Measurements from ENCODE around the gene TCF12.
"Not testable (repeated sequence)": the region's sequence is repeated elsewhere in the genome, so short reads cannot be mapped to it uniquely, and the experiment has no call there.

Gene TCF12

DNA sequence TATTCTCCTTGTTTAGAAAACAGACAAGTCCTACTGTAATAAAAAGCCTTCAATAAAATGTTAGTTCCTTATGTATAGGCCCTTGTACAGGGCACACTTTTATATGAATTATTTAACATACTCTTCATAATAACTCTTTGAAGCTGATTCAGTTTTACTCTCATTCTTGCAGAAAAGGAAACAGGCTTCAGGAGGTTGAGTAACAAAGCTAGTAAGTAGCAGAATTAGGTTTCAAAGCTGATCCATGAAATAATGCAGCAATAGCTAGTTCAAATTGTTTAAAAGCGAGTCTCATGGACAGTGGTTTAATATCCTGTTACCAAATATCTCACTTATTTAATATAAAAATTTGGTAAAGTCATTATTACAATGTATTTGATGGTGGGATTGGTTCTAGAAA is 25.0 kb downstream of the TCF12 start:
- in situ Hi-C loops (cut with HindIII; ENCODE audit: low sequenced_read_pairs) = no loop called here

DNA sequence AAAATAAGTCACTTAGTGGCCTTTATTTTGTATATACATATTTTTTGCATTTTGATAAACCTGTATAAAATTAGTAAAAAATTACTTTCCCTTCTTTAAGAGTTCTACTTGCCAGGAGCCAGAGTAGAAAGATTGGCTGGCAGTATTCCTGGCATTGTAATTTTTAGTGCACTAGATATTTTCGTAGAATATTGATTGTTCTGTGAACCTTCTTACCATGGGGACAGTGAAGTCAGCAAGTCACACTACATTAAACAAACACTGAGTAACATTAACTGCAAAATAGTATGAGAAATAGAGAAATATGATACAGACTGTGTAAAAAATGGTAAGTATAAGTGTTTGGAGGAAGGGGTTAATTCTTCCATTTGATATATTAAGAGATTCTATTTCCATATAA is 26.0 kb downstream of the TCF12 start:
- in situ Hi-C loops (cut with HindIII; ENCODE audit: low sequenced_read_pairs) = no loop called here

DNA sequence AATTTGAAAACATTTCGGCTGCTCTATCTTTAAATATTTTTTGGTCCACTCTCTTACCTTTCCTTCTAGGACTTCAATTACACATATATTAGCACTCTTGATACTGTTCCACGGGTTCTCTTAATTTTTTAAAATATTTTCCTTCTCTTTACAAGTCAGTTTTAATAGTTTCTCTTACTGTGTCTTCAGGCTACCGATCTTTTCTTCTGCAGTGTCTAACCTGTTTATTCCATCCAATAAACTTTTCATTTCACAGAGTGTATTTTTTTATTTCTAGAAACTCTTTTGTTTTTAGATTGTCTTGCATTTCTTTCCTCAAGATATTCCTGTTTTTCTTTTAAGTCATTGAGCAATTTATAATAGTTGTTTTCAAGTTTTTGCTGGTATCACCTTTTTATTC is 27.7 kb downstream of the TCF12 start:
- in situ Hi-C loops (cut with HindIII; ENCODE audit: low sequenced_read_pairs) = loop anchor here (5.0 kb wide), 1 partner anchor 46 kb away; no protein-coding TSS in a partner anchor

DNA sequence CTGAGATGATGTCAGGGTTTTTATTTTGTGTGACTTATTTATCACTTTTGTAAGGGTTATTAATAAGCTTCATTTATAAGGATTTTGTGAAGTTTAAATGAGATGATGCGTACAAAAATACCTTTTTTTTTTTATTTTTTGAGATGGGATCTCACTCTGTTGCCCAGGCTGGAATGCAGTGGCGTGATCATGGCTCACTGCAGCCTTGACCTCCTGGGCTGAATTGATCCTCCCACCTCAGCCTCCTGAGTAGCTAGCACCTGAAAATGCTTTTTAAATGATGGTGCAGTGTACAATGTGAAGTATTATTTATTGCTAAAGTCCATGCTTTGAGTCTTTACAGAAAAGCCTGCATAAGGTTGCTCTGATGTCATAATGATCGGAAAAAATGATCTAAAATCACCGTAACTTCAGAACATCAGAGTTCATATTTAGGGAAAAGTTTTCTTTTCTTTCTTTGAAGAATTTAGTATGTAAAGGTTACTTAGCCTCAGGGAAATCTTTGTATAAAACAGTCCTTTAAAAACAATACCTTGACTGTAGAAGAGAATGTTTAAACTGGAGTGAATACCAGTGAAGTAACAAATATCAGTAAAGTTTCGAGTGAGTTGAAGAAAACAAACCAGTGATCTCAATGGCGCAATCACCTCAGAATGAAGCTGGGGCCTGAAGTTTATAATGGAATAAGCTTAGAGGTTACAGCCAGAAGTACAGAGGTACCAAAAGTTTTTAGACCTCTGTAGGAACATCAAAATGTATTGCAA is 29.7 kb downstream of the TCF12 start:
- in situ Hi-C loops (cut with HindIII; ENCODE audit: low sequenced_read_pairs) = loop anchor here (5.0 kb wide), 1 partner anchor 44 kb away; no protein-coding TSS in a partner anchor

- in situ Hi-C loops (cut with HindIII; ENCODE audit: low sequenced_read_pairs) = loop anchor here (5.0 kb wide), 1 partner anchor 44 kb away; no protein-coding TSS in a partner anchor
Observed at GRCh38 chr15:56948764-56949101, 30.3 kb downstream of the TCF12 start.

DNA sequence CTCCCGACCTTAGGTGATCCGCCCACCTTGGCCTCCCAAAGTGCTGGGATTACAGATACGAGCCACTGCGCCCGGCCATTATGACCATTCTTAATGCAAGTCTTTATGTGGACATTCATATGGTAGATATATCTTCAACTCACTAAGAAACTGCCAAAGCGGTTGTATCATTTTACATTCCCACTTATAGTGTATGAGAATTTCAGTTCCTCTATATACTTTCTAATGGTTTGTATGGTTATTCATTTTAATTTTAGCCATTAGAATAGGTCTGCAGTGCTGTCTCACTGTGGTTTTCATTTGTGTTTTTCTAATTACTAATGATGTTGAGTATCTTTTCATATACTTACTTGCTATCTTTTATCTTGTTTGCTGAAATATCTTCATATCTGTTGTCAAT is 32.5 kb downstream of the TCF12 start:
- in situ Hi-C loops (cut with HindIII; ENCODE audit: low sequenced_read_pairs) = no loop called here

DNA sequence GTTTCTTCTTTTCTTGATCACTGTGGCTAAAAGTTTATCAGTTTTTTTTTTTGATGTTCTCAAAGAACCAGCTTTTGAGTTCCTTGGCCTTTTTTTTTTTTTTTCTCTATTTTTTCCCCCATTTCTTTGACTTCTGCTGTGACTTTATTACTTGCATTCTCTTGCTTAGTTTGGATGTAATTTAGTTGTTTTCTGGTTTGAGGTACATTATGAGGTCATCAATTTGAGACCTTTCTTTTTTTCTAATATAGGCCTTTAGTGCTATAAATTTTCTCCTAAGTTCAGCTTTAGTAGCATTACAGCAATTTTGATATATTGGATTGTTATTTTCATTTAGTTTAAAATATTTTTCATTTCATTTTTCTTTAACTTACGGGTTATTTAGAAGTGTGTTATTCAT is 35.3 kb downstream of the TCF12 start:
- in situ Hi-C loops (cut with HindIII; ENCODE audit: low sequenced_read_pairs) = no loop called here

GRCh38 chr15:56955011-56955410 is 36.6 kb downstream of the TCF12 start:
- in situ Hi-C loops (cut with HindIII; ENCODE audit: low sequenced_read_pairs) = not testable (repeated sequence)

- in situ Hi-C loops (cut with HindIII; ENCODE audit: low sequenced_read_pairs) = no loop called here
Observed at GRCh38 chr15:56956538-56956937, 38.1 kb downstream of the TCF12 start.

GRCh38 chr15:56957812-56958406 is 39.5 kb downstream of the TCF12 start:
- in situ Hi-C loops (cut with HindIII; ENCODE audit: low sequenced_read_pairs) = no loop called here

GRCh38 chr15:56959318-56959648 is 40.8 kb downstream of the TCF12 start:
- in situ Hi-C loops (cut with HindIII; ENCODE audit: low sequenced_read_pairs) = no loop called here

GRCh38 chr15:56960116-56960515 is 41.7 kb downstream of the TCF12 start:
- in situ Hi-C loops (cut with HindIII; ENCODE audit: low sequenced_read_pairs) = no loop called here

DNA sequence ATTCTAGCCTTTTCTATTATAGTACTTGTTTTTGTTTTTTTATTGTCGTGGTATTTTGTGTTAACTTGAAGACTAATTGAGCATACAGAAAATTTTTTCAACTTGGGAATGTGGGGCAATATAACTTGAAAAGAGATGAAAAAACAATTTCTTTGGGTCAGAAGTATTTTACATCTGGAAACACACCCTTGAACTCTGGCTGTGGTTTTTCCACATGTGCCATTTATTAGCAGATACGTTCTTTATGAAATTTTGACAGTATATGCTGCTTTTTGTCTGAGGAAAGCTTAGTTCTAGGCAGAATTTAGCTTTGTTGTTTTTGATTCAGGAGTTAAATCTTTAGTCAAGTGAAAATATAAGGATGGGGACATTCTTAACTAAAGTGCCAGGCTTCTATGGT is 44.7 kb downstream of the TCF12 start:
- in situ Hi-C loops (cut with HindIII; ENCODE audit: low sequenced_read_pairs) = no loop called here

DNA sequence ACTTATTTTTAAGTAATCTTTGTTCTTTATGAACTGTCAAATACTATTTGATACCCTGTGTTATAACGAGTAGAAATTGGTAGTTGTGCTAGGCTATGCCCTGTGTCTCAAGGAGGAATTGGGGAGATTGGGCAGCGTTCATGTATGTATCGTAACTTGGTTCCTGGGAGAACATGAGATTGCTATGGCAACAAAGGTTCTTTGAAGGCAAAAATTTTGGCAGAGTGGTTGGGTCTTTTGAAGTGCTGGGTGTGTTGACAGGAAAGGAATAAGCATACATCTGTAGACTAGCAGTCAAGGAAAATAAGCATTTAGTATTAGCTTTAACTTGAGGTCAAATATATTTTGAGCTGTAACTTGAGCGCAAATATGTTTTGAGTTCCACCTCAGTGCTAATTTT is 45.3 kb downstream of the TCF12 start:
- in situ Hi-C loops (cut with HindIII; ENCODE audit: low sequenced_read_pairs) = no loop called here

DNA sequence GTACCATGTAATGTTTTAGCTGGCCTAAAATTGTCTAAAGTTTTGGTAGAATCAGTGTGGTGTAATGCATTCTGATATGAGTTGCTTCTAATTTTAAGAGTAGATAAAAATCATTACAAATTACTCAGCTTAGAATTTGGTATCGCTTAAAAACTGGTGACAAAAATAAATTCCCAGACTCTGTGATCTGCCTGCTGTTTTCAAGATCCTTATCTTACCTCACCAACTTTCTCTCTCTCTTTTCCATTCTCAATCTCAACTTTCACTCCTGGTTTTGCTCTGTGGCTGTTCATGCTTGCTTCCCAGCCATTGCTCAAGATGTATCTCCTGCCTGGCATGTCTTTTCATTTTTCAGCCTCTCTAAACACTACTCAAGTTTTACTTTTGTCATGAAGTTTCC is 45.7 kb downstream of the TCF12 start:
- in situ Hi-C loops (cut with HindIII; ENCODE audit: low sequenced_read_pairs) = no loop called here

- in situ Hi-C loops (cut with HindIII; ENCODE audit: low sequenced_read_pairs) = no loop called here
Observed at GRCh38 chr15:56965231-56966013, 47.0 kb downstream of the TCF12 start.

- in situ Hi-C loops (cut with HindIII; ENCODE audit: low sequenced_read_pairs) = no loop called here
Observed at GRCh38 chr15:56967336-56967735, 48.9 kb downstream of the TCF12 start.

- in situ Hi-C loops (cut with HindIII; ENCODE audit: low sequenced_read_pairs) = no loop called here
Observed at GRCh38 chr15:56968256-56968655, 49.8 kb downstream of the TCF12 start.

DNA sequence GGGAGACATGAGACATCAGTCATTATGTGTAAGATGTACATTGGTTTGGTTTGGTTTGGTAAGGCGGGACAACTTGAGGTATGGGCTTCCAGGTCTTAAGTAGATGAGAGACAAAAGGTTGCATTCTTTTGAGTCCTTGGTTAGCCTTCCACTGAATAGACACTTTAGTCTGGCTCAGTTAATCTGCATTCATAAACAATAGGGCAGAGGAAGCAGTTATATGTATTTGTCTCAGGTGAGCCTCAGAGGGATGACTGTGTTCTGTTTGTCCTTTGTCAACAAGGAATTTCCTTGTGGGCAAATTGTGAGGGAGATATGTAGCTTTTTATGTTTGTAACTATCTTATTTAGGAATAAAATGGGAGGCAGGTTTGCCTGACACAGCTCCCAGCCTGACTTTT is 50.4 kb downstream of the TCF12 start:
- in situ Hi-C loops (cut with HindIII; ENCODE audit: low sequenced_read_pairs) = no loop called here

- in situ Hi-C loops (cut with HindIII; ENCODE audit: low sequenced_read_pairs) = no loop called here
Observed at GRCh38 chr15:56969265-56969895, 50.9 kb downstream of the TCF12 start.

- in situ Hi-C loops (cut with HindIII; ENCODE audit: low sequenced_read_pairs) = no loop called here
Observed at GRCh38 chr15:56971571-56971970, 53.1 kb downstream of the TCF12 start.

DNA sequence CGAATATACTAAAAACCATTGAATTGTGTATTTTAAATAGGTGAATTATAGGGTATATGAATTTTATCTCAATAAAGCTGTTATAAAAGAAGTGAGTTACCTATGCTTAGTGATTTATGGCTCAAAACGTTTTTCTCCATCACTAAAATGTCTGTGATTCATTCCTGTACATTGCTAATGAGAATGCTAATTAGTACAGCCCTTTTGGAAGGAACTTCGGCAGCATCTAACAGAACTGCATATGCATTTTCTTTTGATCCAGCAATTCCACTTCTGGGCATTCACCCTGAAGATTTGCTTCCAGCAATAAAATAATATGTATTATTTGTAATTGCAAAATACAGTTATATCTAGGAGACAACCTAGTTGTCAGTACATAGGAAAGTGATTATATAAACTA is 53.6 kb downstream of the TCF12 start:
- in situ Hi-C loops (cut with HindIII; ENCODE audit: low sequenced_read_pairs) = no loop called here

All from endothelial cell of hepatic sinusoid (primary cell).